H1 (cell line): ENCODE measurements around the gene LAMP1. TPM values are rescaled to one million over a fixed set of nuclear protein-coding genes. Genes with fewer than 3 reads are reported as not detected.
"Not testable (repeated sequence)": the region's sequence is repeated elsewhere in the genome, so short reads cannot be mapped to it uniquely, and the experiment has no call there.

Experiments
- CTCF ChIA-PET: fragments of 300-600 bp; sonication (Branson Sonifier 250); formaldehyde crosslinking; loops from one replicate; lab custom pipeline; 2021; ENCODE audit not compliant: partially characterized antibody; lab: Charles Lee
- POLR2A ChIA-PET: fragments of 300-600 bp; sonication (Branson Sonifier 250); formaldehyde crosslinking; loops from one replicate; lab custom pipeline; 2021; ENCODE audit warnings: inconsistent platforms; ENCODE audit not compliant: partially characterized antibody; lab: Charles Lee
- DNase-seq, 2 experiments: peaks; one replicate each; pipeline versions ENCODE4 v3.0.0 to v3.0.0-alpha.2; 2010 to 2022; ENCODE audit warnings: low spot score in 2 of 2, low read depth in 1 of 2, mixed read lengths in 1 of 2
- FAIRE-seq: peaks from 2 replicates; lab custom pipeline; 2011; peaks lifted over from hg19 to GRCh38; lab: Jason Lieb, UNC
- H2AFZ ChIP-seq: 2 replicates; pipeline ENCODE4 v1.8.1; 2012; ENCODE audit warnings: low read length, inconsistent platforms
- H2AK5ac ChIP-seq: 2 replicates; pipeline ENCODE4 v1.6.1; 2013; ENCODE audit warnings: low read depth, low read length
- H2BK120ac ChIP-seq: replicated peaks from 2 replicates; pipeline ENCODE3; 2013; ENCODE audit warnings: low read depth, low read length, inconsistent platforms
- H2BK12ac ChIP-seq: 2 replicates; pipeline ENCODE4 v1.6.1; 2013; ENCODE audit warnings: low read depth, low read length
- H2BK15ac ChIP-seq: 2 replicates; pipeline ENCODE4 v1.6.1; 2013; ENCODE audit warnings: low read length
- H2BK20ac ChIP-seq: 2 replicates; pipeline ENCODE4 v1.6.1; 2013; ENCODE audit warnings: low read length
- H2BK5ac ChIP-seq: 2 replicates; pipeline ENCODE4 v1.6.1; 2013; ENCODE audit warnings: low read depth, low read length
- H3K14ac ChIP-seq: 2 replicates; pipeline ENCODE4 v1.6.1; 2013; ENCODE audit warnings: inconsistent platforms; ENCODE audit not compliant: insufficient read length
- H3K18ac ChIP-seq: 2 replicates; pipeline ENCODE4 v1.6.1; 2013; ENCODE audit warnings: low read length; ENCODE audit errors: extremely low read depth
- H3K23ac ChIP-seq: 2 replicates; pipeline ENCODE4 v1.6.1; 2013; ENCODE audit warnings: inconsistent platforms; ENCODE audit not compliant: insufficient read length
- H3K23me2 ChIP-seq: 2 replicates; pipeline ENCODE4 v1.6.1; 2013; ENCODE audit warnings: low read depth, low read length
- H3K27ac ChIP-seq: 2 replicates; pipeline ENCODE4 v1.6.1; 2011; ENCODE audit warnings: low read depth, low read length, inconsistent platforms
- H3K27me3 ChIP-seq, 4 experiments: replicated peaks in 1 of 4; 1 replicate in 1 of 4; 2 replicates in 3 of 4; pipeline versions ENCODE4 v1.6.1 to v1.8.1; 2011 to 2013; ENCODE audit warnings: low read length in 3 of 4, mild to moderate bottlenecking in 3 of 4, inconsistent platforms in 2 of 4, mixed read lengths in 2 of 4, moderate library complexity in 1 of 4; ENCODE audit not compliant: control insufficient read depth in 3 of 4, insufficient read depth in 3 of 4; ENCODE audit errors: extremely low read depth in 1 of 4
- H3K36me3 ChIP-seq, 4 experiments: 2 replicates each; pipeline versions ENCODE4 v1.6.1 to v1.8.1; 2011 to 2013; ENCODE audit warnings: mild to moderate bottlenecking in 4 of 4, low read length in 3 of 4, moderate library complexity in 2 of 4, control low read depth in 1 of 4, inconsistent platforms in 1 of 4; ENCODE audit not compliant: insufficient read depth in 4 of 4, control insufficient read depth in 2 of 4
- H3K4ac ChIP-seq: replicated peaks from 2 replicates; pipeline ENCODE3; 2013; ENCODE audit warnings: low read length, low read depth, mixed read lengths, inconsistent platforms; ENCODE audit not compliant: insufficient read length
- H3K4me1 ChIP-seq, 4 experiments: replicated peaks in 1 of 4; 1 replicate in 1 of 4; 2 replicates in 3 of 4; pipeline versions ENCODE4 v1.6.1 to v1.8.1; 2011 to 2013; ENCODE audit warnings: low read length in 3 of 4, inconsistent platforms in 2 of 4, mixed read lengths in 1 of 4; ENCODE audit not compliant: insufficient read depth in 4 of 4, control insufficient read depth in 3 of 4
- H3K4me2 ChIP-seq, 2 experiments: 2 replicates each; pipeline versions ENCODE4 v1.6.1 to v1.8.1; 2011 to 2013; ENCODE audit warnings: low read depth in 2 of 2, low read length in 2 of 2, control low read depth in 1 of 2, inconsistent platforms in 1 of 2, mild to moderate bottlenecking in 1 of 2; ENCODE audit not compliant: insufficient read depth in 1 of 2
- H3K4me3 ChIP-seq, 4 experiments: fragments of 200-600, 300-600 bp in 1 of 4; sonication (generic), shearing (Covaris generic), sonication (Bioruptor Twin) in 1 of 4; 2 replicates each; pipeline versions ENCODE4 v1.5.1 to v1.8.1; 2011 to 2016; ENCODE audit warnings: low read length in 4 of 4, low read depth in 3 of 4, control low read depth in 2 of 4, inconsistent platforms in 2 of 4, mild to moderate bottlenecking in 2 of 4, mixed read lengths in 1 of 4, moderate library complexity in 1 of 4; ENCODE audit not compliant: insufficient read depth in 2 of 4; ENCODE audit errors: extremely low read depth in 1 of 4
- H3K56ac ChIP-seq: replicated peaks from 2 replicates; pipeline ENCODE3; 2013; ENCODE audit warnings: low read depth, mild to moderate bottlenecking, mixed read lengths, low read length, inconsistent platforms; ENCODE audit not compliant: insufficient read length
- H3K79me1 ChIP-seq: 2 replicates; pipeline ENCODE4 v1.6.1; 2013; ENCODE audit warnings: low read depth, low read length, control low read depth
- H3K79me2 ChIP-seq, 2 experiments: 2 replicates each; pipeline versions ENCODE4 v1.6.1 to v1.8.1; 2012 to 2013; ENCODE audit warnings: low read length in 2 of 2, mild to moderate bottlenecking in 2 of 2, inconsistent platforms in 1 of 2; ENCODE audit not compliant: insufficient read depth in 2 of 2, control insufficient read depth in 1 of 2
- H3K9ac ChIP-seq, 4 experiments: replicated peaks in 1 of 4; 1 replicate in 1 of 4; 2 replicates in 3 of 4; pipeline versions ENCODE4 v1.6.1 to v1.8.1; 2011 to 2013; ENCODE audit warnings: low read depth in 3 of 4, low read length in 3 of 4, control low read depth in 2 of 4, mild to moderate bottlenecking in 2 of 4, moderate library complexity in 2 of 4, inconsistent platforms in 1 of 4; ENCODE audit errors: extremely low read depth in 1 of 4
- H3K9me3 ChIP-seq, 2 experiments: 2 replicates each; pipeline versions ENCODE4 v1.6.1 to v1.8.1; 2012 to 2013; ENCODE audit warnings: mild to moderate bottlenecking in 2 of 2, moderate library complexity in 2 of 2, control low read depth in 1 of 2, inconsistent platforms in 1 of 2, low read depth in 1 of 2, low read length in 1 of 2, mixed read lengths in 1 of 2; ENCODE audit not compliant: insufficient read depth in 2 of 2
- H4K20me1 ChIP-seq, 2 experiments: replicated peaks in 1 of 2; 2 replicates each; pipeline versions ENCODE3 to v1.8.1; 2011 to 2013; ENCODE audit warnings: inconsistent platforms in 2 of 2, low read length in 2 of 2, mild to moderate bottlenecking in 1 of 2; ENCODE audit not compliant: insufficient read depth in 2 of 2, control insufficient read depth in 1 of 2
- H4K5ac ChIP-seq: 2 replicates; pipeline ENCODE4 v1.6.1; 2013; ENCODE audit warnings: low read length, low read depth, mixed read lengths, inconsistent platforms; ENCODE audit not compliant: insufficient read length
- H4K8ac ChIP-seq: 2 replicates; pipeline ENCODE4 v1.8.0; 2013; ENCODE audit warnings: mild to moderate bottlenecking, moderate library complexity, low read length, inconsistent platforms; ENCODE audit not compliant: insufficient read depth; ENCODE audit errors: extremely low read depth
- H4K91ac ChIP-seq: replicated peaks from 2 replicates; pipeline ENCODE3; 2013; ENCODE audit warnings: low read length, mixed read lengths, inconsistent platforms; ENCODE audit not compliant: insufficient read length
- CHD1 ChIP-seq: IDR thresholded peaks from 2 replicates; pipeline ENCODE4 v1.6.1; 2012; ENCODE audit warnings: low read depth, low read length, improper control_type of control experiment
- CHD2 ChIP-seq: IDR thresholded peaks from 2 replicates; pipeline ENCODE4 v1.6.1; 2012; ENCODE audit warnings: low read length, improper control_type of control experiment
- JUN ChIP-seq: IDR thresholded peaks from 2 replicates; pipeline ENCODE4 v1.6.1; 2011; ENCODE audit warnings: low read depth, mild to moderate bottlenecking, improper control_type of control experiment, low read length
- TAF1 ChIP-seq: IDR thresholded peaks from 2 replicates; pipeline ENCODE4 v1.6.1; 2011; ENCODE audit warnings: mild to moderate bottlenecking, low read depth, low read length
- TBP ChIP-seq: IDR thresholded peaks from 2 replicates; pipeline ENCODE4 v1.6.1; 2011; ENCODE audit warnings: low read depth, low read length, improper control_type of control experiment
- WGBS, 2 experiments: shearing (Covaris generic) in 1 of 2; methylation state at CpG; one replicate each; pipeline versions ENCODE4 v1.1.6 to v1.1.7; 2013 to 2015; ENCODE audit warnings: low lambda C conversion rate in 2 of 2, mixed read lengths in 2 of 2, inconsistent platforms in 1 of 2, low coverage in 1 of 2, missing lambda C conversion rate in 1 of 2; ENCODE audit not compliant: insufficient replicate concordance in 2 of 2, insufficient coverage in 1 of 2, insufficient read length in 1 of 2; ENCODE audit errors: extremely low coverage in 1 of 2, missing lambda C conversion rate in 1 of 2; 5-methylcytosine and 5-hydroxymethylcytosine counted together
- polyA plus RNA-seq, 7 experiments: library from polyadenylated mRNA; depleted of rRNA in 3 of 7; stranded (reverse) in 5 of 7; unstranded in 2 of 7; fragments of >200 nt in 5 of 7; fragments of 200-250 nt in 2 of 7; gene quantifications; 1 replicate in 5 of 7; 2 replicates in 1 of 7; 4 replicates in 1 of 7; pipeline versions ENCODE4 v1.2.1 to v1.2.3, GENCODE V29; 2011 to 2013; ENCODE audit warnings: missing spikeins in 2 of 7, mixed read lengths in 2 of 7
- total RNA-seq: library from RNA; stranded (reverse); fragmentation: NEBNext Ultra II Directional; extraction: Animal tissue kit (Norgen Biotek cat#: 25700); gene quantifications from 2 replicates; pipeline ENCODE4 v1.2.1, GENCODE V29; 2021
- TF ChIP-seq, protein P1 (sequence below), 3 experiments: IDR thresholded peaks; 1 replicate in 2 of 3; 2 replicates in 1 of 3; pipeline versions ENCODE4 v1.5.1 to v1.6.1; 2011; ENCODE audit warnings: low read length in 3 of 3, mild to moderate bottlenecking in 3 of 3, inconsistent platforms in 2 of 3, low read depth in 1 of 3, moderate library complexity in 1 of 3; ENCODE audit not compliant: insufficient read depth in 1 of 3; ENCODE audit errors: control extremely low read depth in 1 of 3

The LAMP1 gene
- total and polyA plus RNA-seq, 2 of the 8 experiments (the other 6 are each of a cell fraction or from before 2014, with no cell fraction given) = 97.6 to 140 TPM

DNA sequence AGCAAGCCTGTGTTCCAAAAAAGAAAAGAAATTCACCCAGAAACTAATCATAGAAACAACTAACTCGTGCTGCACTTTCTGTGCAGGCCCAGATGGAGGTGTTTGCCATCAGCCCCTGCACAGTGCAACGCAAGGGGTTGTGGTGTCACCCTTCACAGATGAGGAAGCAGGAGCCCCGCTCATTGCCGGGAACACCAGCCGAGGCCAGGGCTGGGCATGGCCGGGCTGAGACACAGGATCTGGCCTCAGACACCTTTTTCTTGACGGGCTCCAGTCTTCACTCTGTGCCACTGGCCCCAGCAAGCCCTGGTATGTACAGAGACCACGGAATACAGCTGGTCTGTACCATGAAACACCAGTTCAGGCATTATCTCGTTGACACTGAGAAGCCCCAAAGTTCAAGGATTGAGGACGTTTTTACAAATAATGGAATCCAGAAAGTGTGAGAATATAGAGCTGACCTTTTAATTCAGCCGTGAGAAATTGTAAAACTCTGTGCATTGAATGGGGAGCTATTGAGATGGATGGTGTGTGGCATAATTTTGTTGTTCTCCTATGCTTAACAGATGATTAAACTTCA is 44.4 kb upstream of the LAMP1 start (continued):
- TF ChIP-seq, protein P1, sequence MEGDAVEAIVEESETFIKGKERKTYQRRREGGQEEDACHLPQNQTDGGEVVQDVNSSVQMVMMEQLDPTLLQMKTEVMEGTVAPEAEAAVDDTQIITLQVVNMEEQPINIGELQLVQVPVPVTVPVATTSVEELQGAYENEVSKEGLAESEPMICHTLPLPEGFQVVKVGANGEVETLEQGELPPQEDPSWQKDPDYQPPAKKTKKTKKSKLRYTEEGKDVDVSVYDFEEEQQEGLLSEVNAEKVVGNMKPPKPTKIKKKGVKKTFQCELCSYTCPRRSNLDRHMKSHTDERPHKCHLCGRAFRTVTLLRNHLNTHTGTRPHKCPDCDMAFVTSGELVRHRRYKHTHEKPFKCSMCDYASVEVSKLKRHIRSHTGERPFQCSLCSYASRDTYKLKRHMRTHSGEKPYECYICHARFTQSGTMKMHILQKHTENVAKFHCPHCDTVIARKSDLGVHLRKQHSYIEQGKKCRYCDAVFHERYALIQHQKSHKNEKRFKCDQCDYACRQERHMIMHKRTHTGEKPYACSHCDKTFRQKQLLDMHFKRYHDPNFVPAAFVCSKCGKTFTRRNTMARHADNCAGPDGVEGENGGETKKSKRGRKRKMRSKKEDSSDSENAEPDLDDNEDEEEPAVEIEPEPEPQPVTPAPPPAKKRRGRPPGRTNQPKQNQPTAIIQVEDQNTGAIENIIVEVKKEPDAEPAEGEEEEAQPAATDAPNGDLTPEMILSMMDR (IDR thresholded peaks at IDR 0.05; ENCODE audit: control extremely low read depth in 1 of 3, insufficient read depth in 1 of 3, low read depth in 1 of 3, low read length in 3 of 3) = no peak
- TF ChIP-seq TBP (no peak), CHD1 (no peak), CHD2 (no peak), TAF1 (no peak), JUN (no peak)

DNA sequence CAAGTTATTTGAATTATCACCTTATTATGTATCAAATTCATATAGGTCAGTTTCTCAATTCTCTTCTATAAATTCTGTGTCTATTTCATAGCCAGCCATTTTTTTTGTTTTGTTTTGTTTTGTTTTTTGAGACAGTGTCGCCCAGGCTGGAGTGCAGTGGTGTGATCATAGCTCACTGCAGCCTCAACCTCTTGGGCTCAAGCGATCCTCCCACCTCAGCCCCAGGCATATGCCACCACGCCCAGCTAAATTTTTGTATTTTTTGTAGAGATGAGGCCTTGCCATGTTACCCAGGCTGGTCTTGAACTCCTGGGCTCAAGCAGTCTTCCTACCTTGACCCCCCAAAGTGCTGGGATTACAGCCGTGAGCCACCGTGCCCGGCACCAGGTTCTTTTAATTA is 39.1 kb upstream of the LAMP1 start:
- CTCF ChIA-PET = interaction anchor here (1.4 to 1.7 kb wide), 3 partner anchors 10 to 16 kb away, joined by 3 to 5 read pairs (median 3); no protein-coding TSS in a partner anchor
- not testable (repeated sequence) for FAIRE-seq, H4K20me1 ChIP-seq, H2BK12ac ChIP-seq, H3K79me1 ChIP-seq, H3K14ac ChIP-seq, H3K4me3 ChIP-seq, H2BK15ac ChIP-seq, H3K4ac ChIP-seq, H3K4me1 ChIP-seq, H2BK20ac ChIP-seq, H3K23ac ChIP-seq, H3K27me3 ChIP-seq, H3K4me2 ChIP-seq, H2AFZ ChIP-seq, H2AK5ac ChIP-seq, DNase-seq, H3K56ac ChIP-seq, H3K23me2 ChIP-seq, H3K27ac ChIP-seq, H2BK120ac ChIP-seq, H4K91ac ChIP-seq, H3K9ac ChIP-seq, H4K8ac ChIP-seq, H4K5ac ChIP-seq, H3K79me2 ChIP-seq, H3K9me3 ChIP-seq, H3K18ac ChIP-seq, H2BK5ac ChIP-seq
- H3K36me3 ChIP-seq = peaks cover 20 to 73% (median 55%) of the 10 kb centered on the region in 4 experiments
- POLR2A ChIA-PET = interaction anchor here (1.4 kb wide), 1 partner anchor 8 kb away, joined by 6 read pairs; no protein-coding TSS in a partner anchor
- 95% methylated on average over 6 of the region's 6 CpGs; no CpG with 5 or more reads in 1 of the 2 experiments for WGBS, 2 experiments
